K562 (cell line): ENCODE results near the gene IGSF9. TPM values are rescaled to one million over a fixed set of nuclear protein-coding genes. Genes with fewer than 3 reads are reported as not detected.

ENCODE experiments used
- ARID2 ChIP-seq: fragments of 450-650 bp; IDR thresholded peaks from 2 replicates; pipeline ENCODE4 v1.6.1; 2017; ENCODE audit warnings: antibody characterized with exemption, mild to moderate bottlenecking
- ARNT ChIP-seq, 2 experiments: fragments of 450-650 bp; IDR thresholded peaks; 2 replicates each; pipeline ENCODE4 v1.6.1; 2016; ENCODE audit warnings: mild to moderate bottlenecking in 1 of 2
- CREBBP ChIP-seq: IDR thresholded peaks from one replicate; pipeline ENCODE4 v1.6.1; 2012; ENCODE audit warnings: low read depth, mild to moderate bottlenecking, control low read depth, inconsistent platforms, low read length
- ETS1 ChIP-seq: conservative IDR thresholded peaks from 2 replicates; pipeline ENCODE4 v1.6.1; 2011; ENCODE audit warnings: low read depth, mild to moderate bottlenecking, low read length; ENCODE audit not compliant: control insufficient read depth
- HNRNPL ChIP-seq: fragments of 200-400 bp; formaldehyde crosslinking; IDR thresholded peaks from 2 replicates; pipeline ENCODE4 v1.6.1; 2017; ENCODE audit warnings: low read depth, mild to moderate bottlenecking, low read length
- IFI16 ChIP-seq: fragments of 250-450 bp; sonication (Bioruptor Pico); IDR thresholded peaks from 2 replicates; pipeline ENCODE4 v2.1.2; 2022; ENCODE audit warnings: mild to moderate bottlenecking, inconsistent platforms
- KLF1 ChIP-seq: fragments of 450-650 bp; IDR thresholded peaks from 2 replicates; pipeline ENCODE4 v1.6.1; 2016; ENCODE audit warnings: missing genetic modification characterization, missing compliant biosample characterization
- NCOR1 ChIP-seq: fragments of 450-650 bp; IDR thresholded peaks from 2 replicates; pipeline ENCODE4 v1.6.1; 2016; ENCODE audit warnings: mild to moderate bottlenecking, moderate library complexity
- NFIC ChIP-seq: fragments of 450-650 bp; IDR thresholded peaks from 2 replicates; pipeline ENCODE4 v1.6.1; 2017; ENCODE audit warnings: mild to moderate bottlenecking, inconsistent platforms
- NR2C1 ChIP-seq, 2 experiments: fragments of 450-650 bp; IDR thresholded peaks; 2 replicates each; pipeline ENCODE4 v1.6.1; 2017; ENCODE audit warnings: mild to moderate bottlenecking in 2 of 2, antibody characterized with exemption in 1 of 2, inconsistent platforms in 1 of 2, missing compliant biosample characterization in 1 of 2, missing genetic modification characterization in 1 of 2
- POLR3G ChIP-seq: IDR thresholded peaks from 2 replicates; pipeline ENCODE4 v1.6.1; 2011; ENCODE audit not compliant: insufficient read length, insufficient replicate concordance; ENCODE audit errors: extremely low read depth
- RERE ChIP-seq: sonication (generic); formaldehyde crosslinking; IDR thresholded peaks from 2 replicates; pipeline ENCODE4 v1.8.0; 2023; ENCODE audit warnings: missing genetic modification reagents, mild to moderate bottlenecking, borderline replicate concordance
- SAP30 ChIP-seq: fragments of 200-600 bp; sonication (generic); IDR thresholded peaks from 2 replicates; pipeline ENCODE4 v1.6.1; 2012; ENCODE audit warnings: borderline replicate concordance, low read depth, mild to moderate bottlenecking, moderate library complexity, low read length, control low read depth, inconsistent platforms; ENCODE audit not compliant: insufficient read depth, poor library complexity, severe bottlenecking
- SIX5 ChIP-seq, 2 experiments: IDR thresholded peaks; 2 replicates each; pipeline ENCODE4 v1.6.1; 2011; ENCODE audit warnings: low read length in 2 of 2, borderline replicate concordance in 1 of 2, low read depth in 1 of 2, mild to moderate bottlenecking in 1 of 2, moderate library complexity in 1 of 2; ENCODE audit not compliant: insufficient read depth in 1 of 2
- SP1 ChIP-seq: sonication (generic); formaldehyde crosslinking; IDR thresholded peaks from 2 replicates; pipeline ENCODE4 v1.8.1; 2022; ENCODE audit warnings: mild to moderate bottlenecking, missing genetic modification reagents
- UBTF ChIP-seq, 2 experiments: IDR thresholded peaks; 2 replicates each; pipeline ENCODE4 v1.6.1; 2012; ENCODE audit warnings: improper control_type of control experiment in 2 of 2, low read depth in 2 of 2, low read length in 2 of 2, borderline replicate concordance in 1 of 2
- ZNF316 ChIP-seq: fragments of 450-650 bp; IDR thresholded peaks from 2 replicates; pipeline ENCODE4 v1.6.1; 2016
- ZNF436 ChIP-seq: fragments of 250-450, 450-650 bp; sonication (Bioruptor Pico); formaldehyde crosslinking; IDR thresholded peaks from 2 replicates; pipeline ENCODE4 v1.7.0; 2020; ENCODE audit warnings: mild to moderate bottlenecking
- ZNF77 ChIP-seq: fragments of 250-450 bp; sonication (Bioruptor Pico); IDR thresholded peaks from 2 replicates; pipeline ENCODE4 v1.5.0; 2020
- polyA plus RNA-seq, 8 experiments: library from polyadenylated mRNA; depleted of rRNA in 4 of 8; stranded (reverse) in 5 of 8; unstranded in 3 of 8; fragments of >200 nt; fragmentation: Nextera tagmentation in 2 of 8; fragmentation: Illumina TruSeq in 1 of 8; extraction: Ambion mirVana in 2 of 8; extraction: Trizol in 1 of 8; gene quantifications; 2 replicates each; pipeline versions ENCODE4 v1.2.1 to v1.2.3, GENCODE V29; 2011 to 2014; ENCODE audit warnings: inconsistent platforms in 1 of 8, missing spikeins in 1 of 8
- total RNA-seq, 7 experiments: library from RNA; depleted of rRNA in 6 of 7; stranded (reverse); fragments of >200 nt in 6 of 7; fragmentation: Illumina TruSeq in 2 of 7; extraction: Trizol in 2 of 7; gene quantifications; 2 replicates each; pipeline versions ENCODE4 v1.2.1 to v1.2.3, GENCODE V29; 2011 to 2021; ENCODE audit warnings: low replicate concordance in 1 of 7

Gene IGSF9
- total and polyA plus RNA-seq, 9 of the 15 experiments (the other 6 are each of a cell fraction or from before 2014, with no cell fraction given) = 0.03 to 0.29 (median 0.07) TPM; not detected in 1

- no peak for TF ChIP-seq RERE (CRISPR knock-in tag)
- TF ChIP-seq SP1 (CRISPR knock-in tag) = peak; percentile 68; the same call in 1 of the 2 replicates
- peak; percentile 85 for TF ChIP-seq NCOR1
- no peak for TF ChIP-seq ZNF77 (CRISPR knock-in tag)
- no peak for TF ChIP-seq IFI16 (CRISPR knock-in tag)
- TF ChIP-seq ARID2 = no peak
- TF ChIP-seq CREBBP = no peak
- TF ChIP-seq POLR3G = no peak
- no peak for TF ChIP-seq ARNT (IDR thresholded peaks at IDR 0.05)
- 0 out of 4 replicates have a peak, but pooled peaks of 1 of the 2 experiments have one; percentile 62 for TF ChIP-seq UBTF (IDR thresholded peaks at IDR 0.05; ENCODE audit: borderline replicate concordance in 1 of 2, low read depth in 2 of 2, low read length in 2 of 2)
- peak; percentile 95 for TF ChIP-seq HNRNPL
- 0 out of 2 replicates have a peak, but pooled peaks have one; percentile 23 for TF ChIP-seq NR2C1 (IDR thresholded peaks at IDR 0.05)
- no peak for TF ChIP-seq NR2C1 (tag; IDR thresholded peaks at IDR 0.05)
- peak; percentile 78 for TF ChIP-seq NFIC
- peak; percentile 44 for TF ChIP-seq ZNF316
- peak; percentile 18 for TF ChIP-seq SAP30
- TF ChIP-seq ZNF436 (CRISPR knock-in tag) = no peak
- no peak for TF ChIP-seq SIX5 (IDR thresholded peaks at IDR 0.05; ENCODE audit: borderline replicate concordance in 1 of 2, insufficient read depth in 1 of 2, low read depth in 1 of 2, low read length in 2 of 2)
- no peak; the same call in 1 of the 2 replicates for TF ChIP-seq ETS1
- peak; percentile 97 for TF ChIP-seq KLF1 (tag)
Measured at GRCh38 chr1:159924025-159924790, 21.2 kb downstream of the IGSF9 start (continued).
